HG03442 (cell line): ENCODE results near the gene FLRT2.

Source experiments
- ATAC-seq: cut with Tn5 transposase; IDR thresholded peaks from one replicate; pipeline ENCODE4 v1.9.1; 2021; ENCODE audit warnings: mild to moderate bottlenecking, moderate library complexity; ENCODE audit not compliant: unreplicated experiment

The FLRT2 gene

GRCh38 chr14:85562630-85563029 is 32.7 kb downstream of the FLRT2 start:
- no peak for ATAC-seq

GRCh38 chr14:85564841-85565527 is 35.0 kb downstream of the FLRT2 start:
- no peak for ATAC-seq

DNA sequence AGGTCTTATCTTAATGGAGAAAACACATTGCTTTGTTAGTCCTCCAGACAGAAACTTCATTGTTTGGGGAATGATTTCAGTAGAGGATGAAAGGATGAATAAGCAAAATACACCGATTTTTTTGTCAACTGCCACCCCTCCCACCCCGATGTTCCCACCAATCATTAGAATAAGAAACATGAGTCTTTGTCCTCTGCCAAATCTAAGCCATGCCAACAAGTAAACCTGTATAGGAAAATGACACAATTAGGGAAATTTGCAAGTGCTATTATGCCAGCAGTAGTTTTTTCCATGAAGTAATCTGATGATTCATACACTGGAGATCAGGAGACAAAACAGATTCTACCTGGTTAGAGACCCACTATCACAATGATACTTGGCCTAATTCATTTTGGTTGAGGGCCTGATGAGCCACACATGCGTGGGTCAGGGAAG is 35.9 kb downstream of the FLRT2 start:
- no peak for ATAC-seq

DNA sequence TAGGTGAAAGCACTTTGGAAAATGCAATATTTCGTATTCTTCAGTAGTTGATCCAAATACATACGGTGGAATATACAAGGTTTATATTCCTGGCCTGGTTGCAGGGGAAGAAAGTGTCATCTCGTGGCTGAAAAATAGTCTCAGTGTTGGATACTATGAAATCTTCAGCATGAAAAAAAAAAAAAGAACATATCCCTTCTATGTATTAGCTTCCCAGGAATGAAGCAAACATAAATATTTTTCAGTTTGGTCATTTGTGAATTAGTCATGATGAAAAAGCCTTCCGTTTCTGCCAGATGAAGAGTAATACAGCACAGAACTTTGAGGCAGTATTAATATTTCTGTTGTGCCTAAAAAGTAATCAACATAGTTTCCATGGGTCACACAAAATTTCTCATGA is 36.7 kb downstream of the FLRT2 start:
- no peak for ATAC-seq

- ATAC-seq: no peak
Measured at GRCh38 chr14:85572011-85572410, 42.1 kb downstream of the FLRT2 start.

DNA sequence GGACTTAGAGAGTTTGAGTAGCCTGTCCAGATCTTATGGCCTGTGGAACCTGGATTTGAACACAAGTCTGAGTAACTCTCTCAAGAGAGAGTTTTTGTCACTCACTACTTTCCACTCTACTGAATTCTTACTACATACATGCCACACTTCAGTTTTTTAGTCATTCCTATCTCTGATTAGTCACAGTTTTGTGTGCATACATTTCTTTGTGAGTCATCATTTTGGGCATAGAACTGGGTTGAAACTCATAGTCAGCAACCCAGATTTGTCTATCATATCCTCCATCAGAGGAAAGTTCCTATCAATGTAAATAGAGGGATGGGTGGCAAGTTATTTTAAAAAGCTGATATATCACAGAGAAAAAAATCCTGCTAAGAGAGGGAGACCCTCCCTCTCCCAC is 42.9 kb downstream of the FLRT2 start:
- ATAC-seq: no peak

GRCh38 chr14:85573406-85573805 is 43.5 kb downstream of the FLRT2 start:
- ATAC-seq: no peak

DNA sequence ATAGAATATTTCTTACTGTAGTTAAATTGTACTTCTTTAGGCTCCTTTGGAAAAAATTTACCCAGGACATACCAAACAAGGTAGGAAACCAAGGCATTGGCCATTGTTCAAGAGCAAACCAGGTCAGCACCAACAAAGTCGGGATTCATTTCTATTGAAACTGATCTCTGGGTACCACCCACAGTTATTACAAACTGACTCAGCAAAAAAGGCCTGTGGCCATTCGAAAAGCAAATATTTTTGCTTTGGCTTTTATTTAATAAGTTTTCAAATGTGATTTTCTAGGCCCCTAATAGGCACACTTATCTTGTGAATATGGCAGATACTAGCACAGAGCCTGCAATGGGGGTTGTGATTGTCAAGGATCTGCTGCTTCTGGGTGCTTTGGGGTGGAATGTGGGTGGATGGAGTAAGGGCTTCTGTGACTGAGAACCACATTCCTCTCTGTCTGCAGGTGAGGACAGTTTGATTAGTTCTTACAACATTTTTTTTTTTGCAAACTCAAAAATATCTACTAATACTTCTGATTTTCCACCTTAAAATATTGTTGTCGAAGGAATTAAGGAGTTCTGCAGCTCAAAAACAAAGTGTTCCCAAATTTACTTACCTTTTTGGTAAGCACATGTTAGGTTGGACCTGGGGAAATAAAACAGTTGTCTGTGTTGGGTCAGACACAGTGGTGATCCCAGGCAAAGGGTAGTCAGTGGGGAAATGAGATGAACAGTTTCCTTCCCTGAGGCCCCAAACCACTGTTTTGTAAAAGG is 45.1 kb downstream of the FLRT2 start:
- no peak for ATAC-seq

GRCh38 chr14:85575617-85575898 is 45.6 kb downstream of the FLRT2 start:
- no peak for ATAC-seq

DNA sequence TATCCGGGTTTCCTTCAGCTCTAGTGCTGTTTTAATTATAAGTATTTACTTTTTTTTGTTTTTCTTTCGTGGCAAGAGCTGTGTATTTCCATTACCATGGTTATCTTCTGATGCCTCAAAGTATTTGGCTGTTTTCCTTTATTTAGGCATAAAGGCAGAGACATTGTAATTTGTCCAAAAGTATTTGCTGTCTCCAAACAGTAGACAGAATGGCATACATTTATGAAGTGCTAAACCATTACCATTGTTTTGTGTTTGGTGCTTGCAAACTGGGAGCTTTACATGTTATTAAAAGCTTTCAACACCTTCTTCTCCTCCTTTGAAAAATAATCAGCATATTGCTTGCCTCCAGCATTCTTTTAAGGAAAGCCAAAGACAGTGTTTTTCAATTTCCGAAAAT is 46.3 kb downstream of the FLRT2 start:
- ATAC-seq: no peak

GRCh38 chr14:85576848-85577542 is 47.1 kb downstream of the FLRT2 start:
- no peak for ATAC-seq

GRCh38 chr14:85577543-85578114 is 47.7 kb downstream of the FLRT2 start:
- ATAC-seq: no peak

- ATAC-seq: no peak
Measured at GRCh38 chr14:85578357-85578756, 48.4 kb downstream of the FLRT2 start.

DNA sequence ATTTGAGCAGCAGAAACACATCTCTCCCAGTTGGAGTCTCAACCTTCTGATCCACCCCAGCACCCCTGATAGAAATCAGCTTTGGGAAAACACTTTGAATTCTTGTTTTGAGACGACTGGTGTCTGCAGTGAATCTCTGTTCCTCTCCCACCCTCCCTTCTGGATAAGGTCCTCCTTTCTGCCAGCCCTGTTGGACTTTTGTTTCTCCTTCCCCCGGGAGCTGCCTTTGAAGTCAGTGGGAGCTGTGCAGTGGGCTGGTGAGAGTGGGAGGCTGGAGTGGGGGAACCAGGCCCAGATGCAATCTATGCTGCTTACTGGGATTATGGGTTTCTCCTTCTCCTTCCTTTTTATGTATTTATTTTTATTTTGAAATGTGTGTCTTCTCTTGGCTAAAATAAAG is 49.0 kb downstream of the FLRT2 start:
- no peak for ATAC-seq

DNA sequence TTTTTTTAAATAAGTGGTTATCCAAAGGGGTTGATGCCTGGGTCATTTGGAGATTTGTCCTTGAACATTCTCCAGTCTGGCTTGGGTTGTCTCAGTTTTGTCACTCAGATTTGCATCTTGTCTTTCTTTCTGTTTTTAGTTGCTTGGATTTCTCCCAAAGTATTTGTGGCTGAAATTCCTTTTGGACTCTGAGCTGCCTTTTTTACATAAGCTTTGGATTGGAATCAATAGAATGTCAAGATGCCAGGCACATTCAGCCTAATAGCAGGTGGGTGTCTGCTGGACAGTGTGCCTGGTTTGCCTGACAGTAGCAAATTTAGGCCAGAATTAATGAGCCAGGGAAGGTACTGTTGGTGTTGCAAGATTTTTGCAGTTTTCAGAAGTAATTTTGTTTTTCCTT is 50.0 kb downstream of the FLRT2 start:
- no peak for ATAC-seq

DNA sequence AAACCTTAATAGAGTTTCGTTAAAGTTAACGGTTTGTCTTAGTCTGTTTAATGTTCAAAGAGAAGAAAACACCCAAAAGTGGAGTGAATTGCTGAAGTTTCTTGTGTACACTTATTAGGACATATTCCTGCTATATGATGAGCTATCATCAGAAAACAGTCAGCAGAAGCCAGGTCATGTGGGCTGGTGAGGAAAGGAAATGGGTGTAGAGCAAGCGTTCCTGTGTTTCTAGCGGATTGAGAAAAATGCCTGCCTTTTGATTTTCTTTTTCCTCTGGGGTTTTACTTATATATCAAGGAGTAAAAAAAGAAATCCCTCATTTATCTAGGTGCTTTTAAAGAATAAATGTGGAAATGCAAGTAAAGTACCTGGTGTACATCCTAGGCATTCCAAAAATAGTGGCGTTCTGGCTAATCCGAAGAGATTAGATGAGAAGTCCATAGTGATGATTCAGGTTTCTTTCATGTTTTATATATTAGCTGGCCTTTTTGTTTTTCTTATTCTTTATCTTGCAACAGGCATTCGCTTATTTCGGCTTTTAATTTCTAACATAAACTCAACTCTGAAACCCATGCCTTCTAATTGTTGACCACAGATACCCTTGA is 50.7 kb downstream of the FLRT2 start:
- ATAC-seq: no peak

DNA sequence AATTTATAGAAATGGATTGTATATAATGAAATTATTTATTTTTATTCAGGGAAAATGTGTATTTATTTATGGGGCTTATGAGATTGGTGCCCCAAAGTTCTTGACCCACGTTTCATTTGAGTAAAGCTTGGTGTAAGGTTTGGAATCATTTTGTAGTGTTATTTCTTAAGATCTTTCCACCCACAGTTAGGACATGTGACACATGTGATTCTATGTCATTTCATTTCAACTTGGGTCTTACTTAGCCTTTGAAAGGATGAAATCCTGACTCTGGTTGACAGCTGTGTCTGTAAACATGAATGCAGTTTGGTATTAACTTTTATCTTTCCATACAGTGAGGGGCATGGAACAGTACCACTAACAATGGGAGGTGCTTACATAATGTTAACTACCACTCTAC is 51.7 kb downstream of the FLRT2 start:
- no peak for ATAC-seq

- ATAC-seq: no peak
Measured at GRCh38 chr14:85583380-85583779, 53.4 kb downstream of the FLRT2 start.

DNA sequence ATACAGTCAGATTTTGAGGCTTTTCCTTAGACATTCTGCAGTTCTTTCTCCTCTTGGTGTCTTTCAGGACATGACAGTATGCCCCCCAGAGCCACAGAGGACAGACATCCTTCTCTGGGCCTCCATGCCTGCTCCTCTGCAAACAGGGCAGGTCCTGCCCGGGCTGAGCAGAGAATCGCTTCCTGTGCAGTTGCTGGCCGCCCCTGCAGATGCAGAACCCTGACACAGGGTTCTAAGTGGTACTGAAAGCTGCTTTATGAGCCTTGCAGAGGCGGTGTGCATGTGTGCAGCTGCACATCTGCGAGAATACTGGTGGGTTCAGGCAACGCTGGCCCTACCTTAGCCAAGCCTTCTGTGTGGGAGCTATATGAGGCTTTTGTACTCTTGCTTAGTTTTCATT is 54.5 kb downstream of the FLRT2 start:
- ATAC-seq: no peak

DNA sequence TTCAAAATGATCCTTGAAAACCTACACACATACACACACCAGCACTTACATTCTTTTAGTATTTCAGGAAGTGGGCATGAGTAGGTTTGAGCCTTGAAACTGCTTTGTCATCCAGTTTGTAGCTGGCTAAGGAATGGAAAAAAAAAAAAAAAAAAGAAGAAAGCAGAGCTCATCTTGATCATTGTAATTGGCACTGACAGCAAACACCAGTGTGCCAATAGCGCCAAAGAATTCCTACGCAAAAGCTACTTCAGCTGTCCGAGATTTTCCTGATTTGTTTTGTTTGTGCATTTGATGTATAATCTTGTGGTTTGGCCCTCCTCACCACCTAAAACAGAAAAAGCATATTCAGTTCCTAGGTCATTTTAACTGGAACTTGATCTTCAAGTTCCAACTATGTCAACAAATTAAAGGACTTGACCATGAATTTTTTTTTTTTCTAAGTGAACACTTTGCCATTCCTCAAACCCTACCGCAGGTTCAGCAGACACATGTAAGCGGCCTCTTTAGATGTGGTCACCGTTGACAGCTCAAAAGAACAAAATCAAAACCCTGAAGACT is 57.3 kb downstream of the FLRT2 start:
- no peak for ATAC-seq

GRCh38 chr14:85590784-85591183 is 60.8 kb downstream of the FLRT2 start:
- no peak for ATAC-seq
